WTC11 (cell line): Measurements from ENCODE around the gene DNAJC25.

ENCODE experiments used
- ATF3 ChIP-seq: sonication (generic); formaldehyde crosslinking; conservative IDR thresholded peaks from 2 replicates; pipeline ENCODE4 v1.8.1; 2022; ENCODE audit warnings: mild to moderate bottlenecking, missing genetic modification reagents
- ATF6 ChIP-seq: sonication (generic); formaldehyde crosslinking; IDR thresholded peaks from 2 replicates; pipeline ENCODE4 v1.8.1; 2023; ENCODE audit warnings: mild to moderate bottlenecking, missing genetic modification reagents
- CBFB ChIP-seq: sonication (generic); formaldehyde crosslinking; IDR thresholded peaks from 2 replicates; pipeline ENCODE4 v1.8.1; 2022; ENCODE audit warnings: mild to moderate bottlenecking, low read depth, missing genetic modification reagents
- CTCF ChIP-seq: fragments of 200-600 bp; IDR thresholded peaks from 2 replicates; pipeline ENCODE4 v1.8.0; 2022; ENCODE audit warnings: antibody characterized with exemption
- IRF2 ChIP-seq: sonication (generic); formaldehyde crosslinking; IDR thresholded peaks from 2 replicates; pipeline ENCODE4 v1.8.0; 2022; ENCODE audit warnings: low read depth, missing genetic modification reagents, borderline replicate concordance
- MAX ChIP-seq: sonication (generic); formaldehyde crosslinking; IDR thresholded peaks from 2 replicates; pipeline ENCODE4 v1.8.0; 2022; ENCODE audit warnings: mild to moderate bottlenecking, missing genetic modification reagents
- NFYB ChIP-seq: sonication (generic); formaldehyde crosslinking; conservative IDR thresholded peaks from 2 replicates; pipeline ENCODE4 v1.8.0; 2022; ENCODE audit warnings: low read depth, missing genetic modification reagents
- RELA ChIP-seq: sonication (generic); formaldehyde crosslinking; IDR thresholded peaks from 2 replicates; pipeline ENCODE4 v1.8.1; 2022; ENCODE audit warnings: missing genetic modification reagents, mild to moderate bottlenecking, borderline replicate concordance

GRCh38 chr9:111615928-111616327, 15.2 kb upstream of the DNAJC25 start:
- TF ChIP-seq CTCF (no peak), RELA (no peak), NFYB (CRISPR knock-in tag) (no peak), IRF2 (no peak), ATF6 (CRISPR knock-in tag) (no peak), CBFB (no peak), MAX (CRISPR knock-in tag) (no peak), ATF3 (no peak)
